C4-2B (cell line): ENCODE data around the gene SIM2.

Experiments
- ZFX ChIP-seq: fragments of 450-650 bp; IDR thresholded peaks from 2 replicates; pipeline ENCODE4 v1.6.1; 2017
- TF ChIP-seq, protein P1 (sequence below): fragments of 450-650 bp; conservative IDR thresholded peaks from 2 replicates; pipeline ENCODE4 v1.5.1; 2017; ENCODE audit warnings: mild to moderate bottlenecking

DNA sequence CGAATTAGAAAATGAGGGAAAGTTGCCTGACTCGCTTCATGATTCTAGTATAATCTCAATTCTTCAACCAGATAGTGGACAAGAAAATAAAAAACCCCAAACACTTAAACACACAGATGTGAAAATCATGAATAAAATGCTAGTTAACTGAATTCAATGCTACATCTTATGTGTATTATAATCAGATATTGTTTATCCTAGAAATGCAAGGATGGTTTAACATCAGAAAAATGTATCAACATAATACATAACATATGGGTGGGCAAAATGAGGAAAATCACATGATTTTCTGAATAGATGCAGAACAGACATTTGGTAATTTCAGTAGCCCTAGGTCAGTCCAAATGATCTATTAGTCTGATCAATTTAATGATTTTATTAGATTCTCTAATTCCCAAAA lies 97.2 kb downstream of the SIM2 start:
- TF ChIP-seq, protein P1, sequence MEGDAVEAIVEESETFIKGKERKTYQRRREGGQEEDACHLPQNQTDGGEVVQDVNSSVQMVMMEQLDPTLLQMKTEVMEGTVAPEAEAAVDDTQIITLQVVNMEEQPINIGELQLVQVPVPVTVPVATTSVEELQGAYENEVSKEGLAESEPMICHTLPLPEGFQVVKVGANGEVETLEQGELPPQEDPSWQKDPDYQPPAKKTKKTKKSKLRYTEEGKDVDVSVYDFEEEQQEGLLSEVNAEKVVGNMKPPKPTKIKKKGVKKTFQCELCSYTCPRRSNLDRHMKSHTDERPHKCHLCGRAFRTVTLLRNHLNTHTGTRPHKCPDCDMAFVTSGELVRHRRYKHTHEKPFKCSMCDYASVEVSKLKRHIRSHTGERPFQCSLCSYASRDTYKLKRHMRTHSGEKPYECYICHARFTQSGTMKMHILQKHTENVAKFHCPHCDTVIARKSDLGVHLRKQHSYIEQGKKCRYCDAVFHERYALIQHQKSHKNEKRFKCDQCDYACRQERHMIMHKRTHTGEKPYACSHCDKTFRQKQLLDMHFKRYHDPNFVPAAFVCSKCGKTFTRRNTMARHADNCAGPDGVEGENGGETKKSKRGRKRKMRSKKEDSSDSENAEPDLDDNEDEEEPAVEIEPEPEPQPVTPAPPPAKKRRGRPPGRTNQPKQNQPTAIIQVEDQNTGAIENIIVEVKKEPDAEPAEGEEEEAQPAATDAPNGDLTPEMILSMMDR: no peak
- no peak for TF ChIP-seq ZFX
